PC-3 (cell line): Measurements from ENCODE around the gene KEL. TPM values are rescaled to one million over a fixed set of nuclear protein-coding genes. Genes with fewer than 3 reads are reported as not detected.

Experiments used
- ATAC-seq: fragments of 200-7000 bp; cut with Tn5 transposase; 2 replicates; pipeline ENCODE4 v1.9.1; 2020; ENCODE audit warnings: mild to moderate bottlenecking, moderate library complexity
- BruUV-seq: library from RNA; stranded (reverse); fragments of 400-500 nt; replicated peaks from 2 replicates; lab custom pipeline; 2021; lab: Mats Ljungman, UMichigan
- CTCF ChIA-PET: fragments of 300-600 bp; sonication (Branson Sonifier 250); formaldehyde crosslinking; loops from one replicate; lab custom pipeline; 2022; ENCODE audit warnings: antibody characterized with exemption; lab: Charles Lee
- POLR2A ChIA-PET: fragments of 300-600 bp; sonication (Branson Sonifier 250); formaldehyde crosslinking; loops from one replicate; lab custom pipeline; 2022; ENCODE audit warnings: antibody characterized with exemption; ENCODE audit not compliant: unreplicated experiment; lab: Charles Lee
- DNase-seq: peaks from one replicate; pipeline ENCODE4 v3.0.0-alpha.2; 2015
- H2AFZ ChIP-seq: fragments of 300-600 bp; sonication (generic); 2 replicates; pipeline ENCODE4 v1.6.0; 2016; ENCODE audit warnings: antibody characterized with exemption, low read length
- H3F3A ChIP-seq: fragments of 300-600 bp; sonication (generic); one replicate; pipeline ENCODE4 v1.6.0; 2017; ENCODE audit warnings: antibody characterized with exemption, low read length, control low read depth, mild to moderate bottlenecking; ENCODE audit not compliant: unreplicated experiment
- H3K27ac ChIP-seq: fragments of 300-600 bp; sonication (generic); 2 replicates; pipeline ENCODE4 v1.5.1; 2016; ENCODE audit warnings: mild to moderate bottlenecking, low read length
- H3K27me3 ChIP-seq: fragments of 300-600 bp; sonication (generic); 2 replicates; pipeline ENCODE4 v1.6.1; 2016; ENCODE audit warnings: low read length, mixed read lengths
- H3K36me3 ChIP-seq: fragments of 300-600 bp; sonication (generic); 2 replicates; pipeline ENCODE4 v1.6.1; 2016; ENCODE audit warnings: low read depth, mixed run types, low read length, mixed read lengths
- H3K4me1 ChIP-seq: fragments of 300-600 bp; sonication (generic); 2 replicates; pipeline ENCODE4 v1.5.1; 2016; ENCODE audit warnings: low read length; ENCODE audit not compliant: insufficient read depth
- H3K4me2 ChIP-seq: fragments of 300-600 bp; sonication (generic); 2 replicates; pipeline ENCODE4 v1.6.0; 2016; ENCODE audit warnings: low read length
- H3K4me3 ChIP-seq: fragments of 300-600 bp; sonication (generic); 2 replicates; pipeline ENCODE4 v1.5.1; 2016; ENCODE audit warnings: mild to moderate bottlenecking, low read length, mixed read lengths
- H3K79me2 ChIP-seq: fragments of 300-600 bp; sonication (generic); 2 replicates; pipeline ENCODE4 v1.6.1; 2017; ENCODE audit warnings: low read length, mixed read lengths
- H3K9ac ChIP-seq: fragments of 300-600 bp; sonication (generic); 2 replicates; pipeline ENCODE4 v1.6.0; 2016; ENCODE audit warnings: mild to moderate bottlenecking, low read length
- H3K9me2 ChIP-seq: fragments of 300-600 bp; sonication (generic); replicated peaks from 2 replicates; pipeline ENCODE4 v1.6.1; 2016; ENCODE audit warnings: mixed run types, low read length, mixed read lengths
- H3K9me3 ChIP-seq: fragments of 300-600 bp; sonication (generic); 2 replicates; pipeline ENCODE4 v1.6.1; 2016; ENCODE audit warnings: low read length, mixed read lengths
- H4K20me1 ChIP-seq: fragments of 300-600 bp; sonication (generic); 2 replicates; pipeline ENCODE4 v1.6.1; 2016; ENCODE audit warnings: low read length, mixed read lengths
- CTCF ChIP-seq: fragments of 300-600 bp; sonication (generic); conservative IDR thresholded peaks from 2 replicates; pipeline ENCODE4 v1.5.1; 2017; ENCODE audit warnings: antibody characterized with exemption, low read depth, mild to moderate bottlenecking, low read length
- EZH2 ChIP-seq: fragments of 300-600 bp; sonication (generic); IDR thresholded peaks from one replicate; pipeline ENCODE4 v1.6.1; 2017; ENCODE audit warnings: antibody characterized with exemption, mild to moderate bottlenecking, low read length; ENCODE audit not compliant: unreplicated experiment
- EZH2phosphoT487 ChIP-seq: fragments of 300-600 bp; sonication (generic); IDR thresholded peaks from 2 replicates; pipeline ENCODE4 v1.6.1; 2018; ENCODE audit warnings: mild to moderate bottlenecking, antibody characterized with exemption, low read length, borderline replicate concordance
- intact Hi-C: fragments of 100-400 bp; cut with micrococcal nuclease; formaldehyde crosslinking; loops from 2 replicates; pipeline ENCODE4 v1.9.0; 2023
- total RNA-seq: library from RNA; depleted of rRNA; stranded (reverse); fragments of >200 nt; gene quantifications from 2 replicates; pipeline ENCODE4 v1.2.3, GENCODE V29; 2014

The KEL gene
- total RNA-seq, 1 experiment from 2014 or later = 0.18 TPM

GRCh38 chr7:143005632-143006260, 43.6 kb upstream of the KEL start:
- H3K9me3 ChIP-seq = no peaks in the 10 kb centered on the region
- BruUV-seq = no TSS peak
- DNase-seq (no peak), ATAC-seq (no peak)
- H3K36me3 ChIP-seq = no peaks in the 10 kb centered on the region; the same call in 1 of the 2 replicates
- no peaks in the 10 kb centered on the region for H3F3A ChIP-seq
- H3K9me2 ChIP-seq = no peaks in the 10 kb centered on the region
- H3K9ac ChIP-seq = no peak overlapping the region
- H3K27me3 ChIP-seq = peaks cover 31% of the 10 kb centered on the region
- POLR2A ChIA-PET = no interaction called here
- peaks cover 10% of the 10 kb centered on the region; the same call in 1 of the 2 replicates for H3K4me1 ChIP-seq
- no peak overlapping the region for H3K4me2 ChIP-seq
- no peaks in the 10 kb centered on the region for H4K20me1 ChIP-seq
- TF ChIP-seq EZH2phosphoT487 (no peak), EZH2 (no peak)
- no peak overlapping the region for H3K27ac ChIP-seq
- no peaks in the 10 kb centered on the region for H3K79me2 ChIP-seq
- CTCF ChIA-PET = interaction anchor here (0.6 to 2.0 kb wide), 2 partner anchors 12 to 209 kb away, joined by 3 to 15 read pairs; no protein-coding TSS in a partner anchor
- no peak overlapping the region for H2AFZ ChIP-seq
- no peak overlapping the region for H3K4me3 ChIP-seq
- intact Hi-C loops = loop anchor here (5.0 to 10.0 kb wide), 4 partner anchors 302 to 471 kb away; no protein-coding TSS in a partner anchor

- peak overlapping the region; percentile 91 for H2AFZ ChIP-seq
- no peak overlapping the region for H3K9ac ChIP-seq
- no peaks in the 10 kb centered on the region for H3K9me2 ChIP-seq
- no peak overlapping the region for H3K27ac ChIP-seq
- peak; percentile 71 for DNase-seq
- BruUV-seq = no TSS peak
- no peaks in the 10 kb centered on the region for H3F3A ChIP-seq
- POLR2A ChIA-PET = no interaction called here
- intact Hi-C loops = loop anchor here (1.0 to 10.0 kb wide), 5 partner anchors 149 to 469 kb away; no protein-coding TSS in a partner anchor
- H3K4me3 ChIP-seq = peak overlapping the region; percentile 64
- H4K20me1 ChIP-seq = no peaks in the 10 kb centered on the region
- peaks cover 10% of the 10 kb centered on the region; the same call in 1 of the 2 replicates for H3K4me1 ChIP-seq
- H3K4me2 ChIP-seq = peak overlapping the region; percentile 83
- CTCF ChIA-PET = interaction anchor here (0.6 to 1.6 kb wide), 7 partner anchors 59 to 420 kb away, joined by 3 to 13 read pairs (median 4); partner anchors contain the start of gene EPHB6
- H3K36me3 ChIP-seq = no peaks in the 10 kb centered on the region; the same call in 1 of the 2 replicates
- TF ChIP-seq EZH2phosphoT487 (no peak), CTCF (peak; percentile 78)
- peaks cover 34% of the 10 kb centered on the region for H3K27me3 ChIP-seq
- ATAC-seq = peak; percentile 64
- no peaks in the 10 kb centered on the region for H3K9me3 ChIP-seq
- H3K79me2 ChIP-seq = no peaks in the 10 kb centered on the region
These were observed 41.4 kb upstream of the KEL start for GRCh38 chr7:143003393-143004051.

GRCh38 chr7:143002898-143003297, 40.7 kb upstream of the KEL start:
- ATAC-seq = peak; percentile 52
- peaks cover 34% of the 10 kb centered on the region for H3K27me3 ChIP-seq

More at GRCh38 chr7:143002898-143003297, 40.7 kb upstream of the KEL start:
- peak overlapping the region; percentile 64 for H3K4me3 ChIP-seq
- H3K9me3 ChIP-seq = no peaks in the 10 kb centered on the region
- intact Hi-C loops = loop anchor here (1.0 to 10.0 kb wide), 6 partner anchors 122 to 468 kb away; no protein-coding TSS in a partner anchor
- H3K79me2 ChIP-seq = no peaks in the 10 kb centered on the region
- H2AFZ ChIP-seq = peak overlapping the region; percentile 91
- TF ChIP-seq EZH2 = no peak
- no peak for TF ChIP-seq EZH2phosphoT487
- TF ChIP-seq CTCF = no peak
- H3K9ac ChIP-seq = no peak overlapping the region
- no peaks in the 10 kb centered on the region for H4K20me1 ChIP-seq
- ChIA-PET POLR2A (no interaction called here), CTCF (interaction anchor here (0.6 to 1.6 kb wide), 7 partner anchors 59 to 419 kb away, joined by 3 to 13 read pairs (median 4); partner anchors contain the start of gene EPHB6)
- BruUV-seq = no TSS peak
- H3K36me3 ChIP-seq = no peaks in the 10 kb centered on the region; the same call in 1 of the 2 replicates
- no peak overlapping the region for H3K27ac ChIP-seq
- peak; percentile 35 for DNase-seq
- H3K9me2 ChIP-seq = no peaks in the 10 kb centered on the region
- peaks cover 10% of the 10 kb centered on the region; the same call in 1 of the 2 replicates for H3K4me1 ChIP-seq
- H3F3A ChIP-seq = no peaks in the 10 kb centered on the region
- peak overlapping the region; percentile 83 for H3K4me2 ChIP-seq
